Uterus (tissue), 4 donors: ENCODE data around the gene UBE4A. TPM values are rescaled to one million over a fixed set of nuclear protein-coding genes. Genes with fewer than 3 reads are reported as not detected.

ENCODE experiments used
- DNase-seq, 2 donors: peaks; one replicate each; pipeline ENCODE4 v3.0.0-alpha.2; 2019 to 2020
- H3K27ac ChIP-seq, 2 donors: fragments of 200-600 bp; sonication (generic); 1 replicate in 1 of 2; 2 replicates in 1 of 2; pipeline ENCODE4 v1.5.1; 2016 to 2018
- H3K27me3 ChIP-seq, 2 donors: fragments of 200-600 bp; sonication (generic); one replicate each; pipeline ENCODE4 v1.5.1; 2018 to 2019; ENCODE audit warnings: control low read depth in 1 of 2
- H3K36me3 ChIP-seq, 2 donors: fragments of 200-600 bp; sonication (generic); one replicate each; pipeline ENCODE4 v1.5.1; 2019; ENCODE audit warnings: control low read depth in 1 of 2
- H3K4me1 ChIP-seq, 2 donors: fragments of 200-600 bp; sonication (generic); one replicate each; pipeline ENCODE4 v1.5.1; 2018 to 2019; ENCODE audit warnings: control low read depth in 1 of 2
- H3K4me3 ChIP-seq, 2 donors: fragments of 200-600 bp; sonication (generic); 1 replicate in 1 of 2; 2 replicates in 1 of 2; pipeline ENCODE4 v1.5.1; 2018 to 2019; ENCODE audit warnings: mild to moderate bottlenecking in 1 of 2
- H3K9me3 ChIP-seq, 2 donors: fragments of 200-600 bp; sonication (generic); one replicate each; pipeline ENCODE4 v1.5.1; 2019; ENCODE audit warnings: control low read depth in 1 of 2
- CTCF ChIP-seq, 4 experiments: fragments of 200-600 bp in 2 of 4; fragments of 450-650 bp in 2 of 4; sonication (generic) in 2 of 4; IDR thresholded peaks; one replicate each; pipeline ENCODE4 v1.5.1; 2016 to 2019; ENCODE audit warnings: antibody characterized with exemption in 4 of 4, mild to moderate bottlenecking in 2 of 4, moderate library complexity in 1 of 4
- POLR2A ChIP-seq, 2 donors: fragments of 450-650 bp; IDR thresholded peaks; one replicate each; pipeline ENCODE4 v1.6.1; 2016; ENCODE audit warnings: antibody characterized with exemption in 2 of 2, mild to moderate bottlenecking in 1 of 2, moderate library complexity in 1 of 2
- intact Hi-C: fragments of 100-400 bp; cut with DNase I; formaldehyde crosslinking; loops from one replicate; pipeline ENCODE4 v1.15.1; 2023; ENCODE audit warnings: low total_unique reads
- total RNA-seq, 4 donors: library from RNA; depleted of rRNA in 3 of 4; stranded (reverse); fragments of >200 nt in 3 of 4; gene quantifications; one replicate each; pipeline versions ENCODE4 v1.1.0 to v1.2.4, GENCODE V29; 2014 to 2023
- donor health status: DM: yes; HTN: yes; CAD: no.

UBE4A gene
- total RNA-seq, 4 donors from 2014 or later = 31.0 to 41.2 (median 33.3) TPM

GRCh38 chr11:118434553-118435289 lies 75.3 kb downstream of the UBE4A start:
- Histone ChIP-seq H3K4me1 (no peaks in the 10 kb centered on the region), H3K27me3 (no peaks in the 10 kb centered on the region), H3K4me3 (peak overlapping the region; percentile 72 to 82), H3K27ac (peak overlapping the region; percentile 98 to 99), H3K36me3 (no peaks in the 10 kb centered on the region), H3K9me3 (no peaks in the 10 kb centered on the region)
- intact Hi-C loops = no loop called here
- no peak for TF ChIP-seq CTCF (IDR thresholded peaks at IDR 0.05)
- no peak for TF ChIP-seq POLR2A (IDR thresholded peaks at IDR 0.05)
- peak; percentile 25 to 33 for DNase-seq

DNA sequence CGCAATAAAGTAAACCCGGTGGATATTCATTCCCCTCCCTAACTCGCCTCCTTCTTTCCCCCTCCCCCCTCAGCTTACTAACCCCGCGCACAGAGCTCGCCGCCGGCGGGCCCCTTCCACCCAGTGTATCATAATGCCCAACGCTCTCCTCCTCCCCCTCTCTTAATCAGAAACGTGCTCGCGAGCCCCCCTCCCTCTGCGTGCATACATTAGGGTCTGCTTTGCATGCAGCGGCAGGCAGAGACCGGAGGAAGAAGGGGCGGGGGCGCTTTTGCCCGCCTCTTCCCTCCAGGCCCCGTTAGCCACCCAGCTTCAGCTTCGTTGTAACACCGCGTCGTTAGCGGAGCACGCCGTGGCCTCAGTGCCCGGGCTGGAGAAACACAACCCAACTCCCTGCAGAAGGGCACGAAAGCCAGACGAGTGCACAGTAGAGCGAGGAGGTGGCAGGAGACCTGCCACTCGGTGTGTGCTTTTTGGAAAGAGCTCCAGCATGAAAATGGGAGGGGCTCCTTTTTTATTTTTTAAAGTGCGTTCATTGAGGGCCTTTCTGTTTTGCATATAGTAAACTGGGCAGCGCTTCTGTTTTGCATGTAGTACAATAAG lies 76.0 kb downstream of the UBE4A start:
- no peaks in the 10 kb centered on the region for H3K36me3 ChIP-seq
- TF ChIP-seq CTCF (IDR thresholded peaks at IDR 0.05) (no peak), POLR2A (IDR thresholded peaks at IDR 0.05) (no peak)
- no peaks in the 10 kb centered on the region for H3K9me3 ChIP-seq
- no peaks in the 10 kb centered on the region for H3K27me3 ChIP-seq
- H3K27ac ChIP-seq = peak overlapping the region; percentile 98 to 99
- H3K4me3 ChIP-seq = peak overlapping the region; percentile 72 to 82
- peak; percentile 30 to 46 for DNase-seq
- intact Hi-C loops = no loop called here
- no peaks in the 10 kb centered on the region for H3K4me1 ChIP-seq

DNA sequence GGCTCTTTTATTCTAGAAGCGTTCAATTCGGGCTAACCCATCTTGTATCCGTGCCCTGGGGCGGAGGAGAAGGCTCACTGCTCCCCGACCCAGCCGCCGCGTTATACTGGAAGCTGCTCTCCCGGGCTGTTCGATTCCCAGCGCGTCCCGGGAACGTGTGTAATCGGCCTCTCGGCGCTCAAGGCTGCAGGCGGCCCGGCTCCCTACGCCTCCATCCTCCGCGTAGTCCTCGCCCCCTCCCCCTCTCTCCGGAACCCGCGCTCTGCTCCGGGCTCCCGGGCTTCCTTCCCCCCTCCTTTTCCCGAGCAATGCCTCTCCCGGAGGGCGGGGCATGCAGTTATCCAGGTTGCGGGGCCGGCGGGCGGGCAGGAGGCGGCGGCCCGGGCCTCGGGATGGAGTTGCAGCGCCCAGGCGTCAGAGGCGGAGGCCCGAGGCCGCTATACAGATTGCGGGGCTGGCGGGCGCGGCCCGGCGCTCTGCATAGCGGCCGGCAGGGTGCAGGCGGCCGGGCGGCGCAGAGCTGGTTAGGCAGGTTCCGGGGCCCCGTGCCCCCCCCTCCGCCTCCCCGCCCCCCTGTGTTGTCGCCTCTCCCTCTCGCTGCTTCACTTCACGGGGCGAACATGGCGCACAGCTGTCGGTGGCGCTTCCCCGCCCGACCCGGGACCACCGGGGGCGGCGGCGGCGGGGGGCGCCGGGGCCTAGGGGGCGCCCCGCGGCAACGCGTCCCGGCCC lies 76.7 kb downstream of the UBE4A start, which contains the start of gene KMT2A:
KMT2A (plus strand) TSS at position 600 of the 732 bp plus-strand sequence; CDS start at position 621, 21 bp downstream.
- Histone ChIP-seq H3K36me3 (no peaks in the 10 kb centered on the region), H3K9me3 (no peaks in the 10 kb centered on the region), H3K27ac (peak within 1 kb of the TSS; percentile 98 to 99), H3K4me1 (no peaks in the 10 kb centered on the region), H3K4me3 (peak within 1 kb of the TSS; percentile 72 to 82), H3K27me3 (no peaks in the 10 kb centered on the region)
- TF ChIP-seq CTCF (IDR thresholded peaks at IDR 0.05) (peak in 2 of 4 experiments; percentile 97 to 100), POLR2A (IDR thresholded peaks at IDR 0.05) (peak in 1 of 2 donors; percentile 64)
- peak; percentile 97 to 98 for DNase-seq
- intact Hi-C loops = no loop called here

- DNase-seq = peak in 1 of 2 donors; percentile 52
- H3K4me3 ChIP-seq = peak overlapping the region; percentile 72 to 82
- no peaks in the 10 kb centered on the region for H3K36me3 ChIP-seq
- H3K4me1 ChIP-seq = no peaks in the 10 kb centered on the region
- TF ChIP-seq CTCF (IDR thresholded peaks at IDR 0.05) (no peak), POLR2A (IDR thresholded peaks at IDR 0.05) (no peak)
- no peaks in the 10 kb centered on the region for H3K9me3 ChIP-seq
- peak overlapping the region; percentile 98 to 99 for H3K27ac ChIP-seq
- H3K27me3 ChIP-seq = no peaks in the 10 kb centered on the region
- intact Hi-C loops = no loop called here
These were observed 77.3 kb downstream of the UBE4A start for GRCh38 chr11:118436639-118437207.
